ENCODE measurements around the gene TPMT.
"Not testable (repeated sequence)": the region's sequence is repeated elsewhere in the genome, so short reads cannot be mapped to it uniquely, and the experiment has no call there.

TPMT gene

GRCh38 chr6:18154507-18155149 lies at the start of gene TPMT:
TPMT (minus strand) TSS chr6:18155077; CDS start chr6:18149127, 5,950 bp downstream.
- no peak for DNase-seq (ENCODE audit: low read depth in 2 of 2)

GRCh38 chr6:18203786-18204185 lies 48.9 kb upstream of the TPMT start:
- no peak for DNase-seq (ENCODE audit: low read depth in 2 of 2)

- no peak for DNase-seq (ENCODE audit: low read depth in 2 of 2)
Observed at GRCh38 chr6:18192026-18192425, 37.1 kb upstream of the TPMT start.

GRCh38 chr6:18189196-18189595 lies 34.3 kb upstream of the TPMT start:
- no peak for DNase-seq (ENCODE audit: low read depth in 2 of 2)

GRCh38 chr6:18187701-18188100 lies 32.8 kb upstream of the TPMT start:
- no peak for DNase-seq (ENCODE audit: low read depth in 2 of 2)

- DNase-seq (ENCODE audit: low read depth in 2 of 2), result no peak
Observed at GRCh38 chr6:18186540-18187250, 31.8 kb upstream of the TPMT start.

- no peak for DNase-seq (ENCODE audit: low read depth in 2 of 2)
Observed at GRCh38 chr6:18186033-18186432, 31.2 kb upstream of the TPMT start.

- DNase-seq (ENCODE audit: low read depth in 2 of 2), result no peak
Observed at GRCh38 chr6:18185624-18186023, 30.7 kb upstream of the TPMT start.

GRCh38 chr6:18183766-18184165 lies 28.9 kb upstream of the TPMT start:
- DNase-seq (ENCODE audit: low read depth in 2 of 2), result no peak

- no peak for DNase-seq (ENCODE audit: low read depth in 2 of 2)
Observed at GRCh38 chr6:18182568-18182967, 27.7 kb upstream of the TPMT start.

GRCh38 chr6:18179770-18180356 lies 25.0 kb upstream of the TPMT start:
- DNase-seq (ENCODE audit: low read depth in 2 of 2), result no peak

GRCh38 chr6:18178960-18179615 lies 24.2 kb upstream of the TPMT start:
- no peak for DNase-seq (ENCODE audit: low read depth in 2 of 2)

GRCh38 chr6:18177286-18177965 lies 22.5 kb upstream of the TPMT start:
- DNase-seq (ENCODE audit: low read depth in 2 of 2), result no peak

GRCh38 chr6:18176198-18176597 lies 21.3 kb upstream of the TPMT start:
- DNase-seq (ENCODE audit: low read depth in 2 of 2), result not testable (repeated sequence)

GRCh38 chr6:18171871-18172270 lies 17.0 kb upstream of the TPMT start:
- DNase-seq (ENCODE audit: low read depth in 2 of 2), result no peak

GRCh38 chr6:18168264-18168663 lies 13.4 kb upstream of the TPMT start:
- no peak for DNase-seq (ENCODE audit: low read depth in 2 of 2)

- no peak for DNase-seq (ENCODE audit: low read depth in 2 of 2)
Observed at GRCh38 chr6:18166312-18167036, 11.6 kb upstream of the TPMT start.

GRCh38 chr6:18165751-18166150 lies 10.9 kb upstream of the TPMT start:
- DNase-seq (ENCODE audit: low read depth in 2 of 2), result no peak

- no peak for DNase-seq (ENCODE audit: low read depth in 2 of 2)
Observed at GRCh38 chr6:18162401-18162800, 7.5 kb upstream of the TPMT start.

- DNase-seq (ENCODE audit: low read depth in 2 of 2), result no peak
Observed at GRCh38 chr6:18161431-18161830, 6.6 kb upstream of the TPMT start.

GRCh38 chr6:18160911-18161310 lies 6.0 kb upstream of the TPMT start:
- DNase-seq (ENCODE audit: low read depth in 2 of 2), result no peak
